ENCODE measurements around the gene PDGFRB. TPM values are rescaled to one million over a fixed set of nuclear protein-coding genes. Genes with fewer than 3 reads are reported as not detected.
A peak's percentile ranks its signal among the peaks of the same experiment; 100 is the strongest.

PDGFRB gene
- total RNA-seq, 3 donors from 2014 or later, result 53.7 to 243 (median 146) TPM

- TF ChIP-seq POLR2A (IDR thresholded peaks at IDR 0.05) (no peak), POLR2AphosphoS5 (IDR thresholded peaks at IDR 0.05) (no peak)
- TF ChIP-seq, protein P1, sequence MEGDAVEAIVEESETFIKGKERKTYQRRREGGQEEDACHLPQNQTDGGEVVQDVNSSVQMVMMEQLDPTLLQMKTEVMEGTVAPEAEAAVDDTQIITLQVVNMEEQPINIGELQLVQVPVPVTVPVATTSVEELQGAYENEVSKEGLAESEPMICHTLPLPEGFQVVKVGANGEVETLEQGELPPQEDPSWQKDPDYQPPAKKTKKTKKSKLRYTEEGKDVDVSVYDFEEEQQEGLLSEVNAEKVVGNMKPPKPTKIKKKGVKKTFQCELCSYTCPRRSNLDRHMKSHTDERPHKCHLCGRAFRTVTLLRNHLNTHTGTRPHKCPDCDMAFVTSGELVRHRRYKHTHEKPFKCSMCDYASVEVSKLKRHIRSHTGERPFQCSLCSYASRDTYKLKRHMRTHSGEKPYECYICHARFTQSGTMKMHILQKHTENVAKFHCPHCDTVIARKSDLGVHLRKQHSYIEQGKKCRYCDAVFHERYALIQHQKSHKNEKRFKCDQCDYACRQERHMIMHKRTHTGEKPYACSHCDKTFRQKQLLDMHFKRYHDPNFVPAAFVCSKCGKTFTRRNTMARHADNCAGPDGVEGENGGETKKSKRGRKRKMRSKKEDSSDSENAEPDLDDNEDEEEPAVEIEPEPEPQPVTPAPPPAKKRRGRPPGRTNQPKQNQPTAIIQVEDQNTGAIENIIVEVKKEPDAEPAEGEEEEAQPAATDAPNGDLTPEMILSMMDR (IDR thresholded peaks at IDR 0.05), result no peak
- no peak for DNase-seq (ENCODE audit: low spot score in 2 of 2)
- intact Hi-C loops (cut with DNase I; ENCODE audit: low total_unique reads), result no loop called here
- no peaks in the 10 kb centered on the region for H3K27me3 ChIP-seq
- H3K4me1 ChIP-seq, result no peaks in the 10 kb centered on the region
- H3K36me3 ChIP-seq, result no peaks in the 10 kb centered on the region
- no peak overlapping the region for H3K27ac ChIP-seq
- H3K9me3 ChIP-seq, result no peaks in the 10 kb centered on the region
- H3K4me3 ChIP-seq, result no peak overlapping the region
Measured at GRCh38 chr5:150067405-150067960, 88.2 kb downstream of the PDGFRB start.

DNA sequence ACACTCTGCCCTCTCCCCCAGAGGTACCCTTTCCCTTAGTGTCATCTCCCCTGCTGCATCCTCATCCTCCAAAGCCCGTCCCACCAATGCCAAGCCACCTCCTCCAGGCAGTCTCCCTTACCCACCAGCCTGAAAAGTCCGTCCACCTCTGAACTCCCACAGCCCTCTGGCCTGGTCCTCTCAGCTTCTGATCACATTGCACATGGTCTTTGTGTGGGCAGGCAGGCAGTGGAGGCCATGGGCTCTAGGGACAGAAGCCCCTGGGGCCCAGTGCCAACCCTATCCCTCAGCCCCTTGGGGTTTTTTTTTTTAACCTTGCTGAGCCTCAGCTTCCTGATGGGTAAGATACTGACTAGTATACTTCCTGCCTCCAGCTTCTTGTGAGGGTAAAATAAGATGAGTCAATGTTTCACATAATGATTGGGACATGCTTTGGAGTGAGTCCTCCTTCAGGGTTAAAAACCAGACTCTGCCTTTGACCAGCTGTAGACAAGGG, 88.7 kb downstream of the PDGFRB start:
- no peaks in the 10 kb centered on the region for H3K27me3 ChIP-seq
- DNase-seq (ENCODE audit: low spot score in 2 of 2), result no peak
- intact Hi-C loops (cut with DNase I; ENCODE audit: low total_unique reads), result no loop called here
- peak overlapping the region in 1 of 2 donors; percentile 32 for H3K27ac ChIP-seq
- H3K36me3 ChIP-seq, result no peaks in the 10 kb centered on the region
- H3K4me3 ChIP-seq, result no peak overlapping the region
- no peaks in the 10 kb centered on the region for H3K4me1 ChIP-seq
- H3K9me3 ChIP-seq, result no peaks in the 10 kb centered on the region
- TF ChIP-seq POLR2AphosphoS5 (IDR thresholded peaks at IDR 0.05), result no peak
- TF ChIP-seq POLR2A (IDR thresholded peaks at IDR 0.05), result no peak
- TF ChIP-seq, protein P1 (IDR thresholded peaks at IDR 0.05), result no peak

GRCh38 chr5:150066436-150066835, 89.2 kb downstream of the PDGFRB start:
- no peaks in the 10 kb centered on the region for H3K4me1 ChIP-seq
- no peak for DNase-seq (ENCODE audit: low spot score in 2 of 2)
- no peaks in the 10 kb centered on the region for H3K36me3 ChIP-seq
- H3K27me3 ChIP-seq, result no peaks in the 10 kb centered on the region
- no peaks in the 10 kb centered on the region for H3K9me3 ChIP-seq
- peak overlapping the region in 1 of 2 donors; percentile 32 for H3K27ac ChIP-seq
- TF ChIP-seq POLR2AphosphoS5 (IDR thresholded peaks at IDR 0.05) (no peak), POLR2A (IDR thresholded peaks at IDR 0.05) (no peak)
- TF ChIP-seq, protein P1 (IDR thresholded peaks at IDR 0.05), result no peak
- intact Hi-C loops (cut with DNase I; ENCODE audit: low total_unique reads), result no loop called here
- no peak overlapping the region for H3K4me3 ChIP-seq

- Histone ChIP-seq H3K27ac (peak overlapping the region in 1 of 2 donors; percentile 19), H3K36me3 (no peaks in the 10 kb centered on the region), H3K4me3 (no peak overlapping the region), H3K9me3 (no peaks in the 10 kb centered on the region), H3K4me1 (no peaks in the 10 kb centered on the region), H3K27me3 (no peaks in the 10 kb centered on the region)
- DNase-seq (ENCODE audit: low spot score in 2 of 2), result no peak
- TF ChIP-seq, protein P1 (IDR thresholded peaks at IDR 0.05), result no peak
- TF ChIP-seq POLR2AphosphoS5 (IDR thresholded peaks at IDR 0.05), result no peak
- no peak for TF ChIP-seq POLR2A (IDR thresholded peaks at IDR 0.05)
- intact Hi-C loops (cut with DNase I; ENCODE audit: low total_unique reads), result no loop called here
Measured at GRCh38 chr5:150065886-150066285, 89.8 kb downstream of the PDGFRB start.

DNA sequence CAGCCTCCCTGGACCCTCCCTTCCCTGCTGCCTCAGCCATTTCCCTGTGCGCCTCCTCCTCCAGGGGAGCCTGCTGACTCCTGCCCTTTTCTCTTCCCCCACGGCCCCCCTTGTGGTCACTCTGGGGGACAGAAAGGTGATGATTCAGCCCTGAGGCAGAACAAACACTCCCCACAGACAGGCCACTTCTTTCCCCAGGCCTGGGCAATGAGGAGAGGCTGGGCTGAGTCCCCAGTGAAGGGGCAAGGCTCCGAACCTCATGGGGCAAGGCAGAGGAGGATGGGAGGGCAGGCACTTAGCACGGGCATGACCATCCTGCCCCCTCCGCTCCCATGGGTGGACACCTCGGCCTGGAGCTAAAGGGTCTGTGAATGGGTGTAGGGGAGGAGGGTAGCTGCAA, 90.3 kb downstream of the PDGFRB start:
- H3K27ac ChIP-seq, result peak overlapping the region in 1 of 2 donors; percentile 19
- H3K36me3 ChIP-seq, result no peaks in the 10 kb centered on the region
- no peaks in the 10 kb centered on the region for H3K27me3 ChIP-seq
- intact Hi-C loops (cut with DNase I; ENCODE audit: low total_unique reads), result no loop called here
- H3K4me3 ChIP-seq, result no peak overlapping the region
- DNase-seq (ENCODE audit: low spot score in 2 of 2), result no peak
- H3K4me1 ChIP-seq, result no peaks in the 10 kb centered on the region
- H3K9me3 ChIP-seq, result no peaks in the 10 kb centered on the region
- TF ChIP-seq POLR2AphosphoS5 (IDR thresholded peaks at IDR 0.05) (no peak), POLR2A (IDR thresholded peaks at IDR 0.05) (no peak)
- TF ChIP-seq, protein P1 (IDR thresholded peaks at IDR 0.05), result no peak

Measured in breast epithelium (tissue), 4 donors.